PC-3 (cell line): ENCODE results near the gene PLXNA4. TPM values are rescaled to one million over a fixed set of nuclear protein-coding genes. Genes with fewer than 3 reads are reported as not detected.
"Not testable (repeated sequence)": the region's sequence is repeated elsewhere in the genome, so short reads cannot be mapped to it uniquely, and the experiment has no call there.

Experiments
- ATAC-seq: fragments of 200-7000 bp; cut with Tn5 transposase; 2 replicates; pipeline ENCODE4 v1.9.1; 2020; ENCODE audit warnings: mild to moderate bottlenecking, moderate library complexity
- BruUV-seq: library from RNA; stranded (reverse); fragments of 400-500 nt; replicated peaks from 2 replicates; lab custom pipeline; 2021; lab: Mats Ljungman, UMichigan
- CTCF ChIA-PET: fragments of 300-600 bp; sonication (Branson Sonifier 250); formaldehyde crosslinking; loops from one replicate; lab custom pipeline; 2022; ENCODE audit warnings: antibody characterized with exemption; lab: Charles Lee
- POLR2A ChIA-PET: fragments of 300-600 bp; sonication (Branson Sonifier 250); formaldehyde crosslinking; loops from one replicate; lab custom pipeline; 2022; ENCODE audit warnings: antibody characterized with exemption; ENCODE audit not compliant: unreplicated experiment; lab: Charles Lee
- DNase-seq: peaks from one replicate; pipeline ENCODE4 v3.0.0-alpha.2; 2015
- H2AFZ ChIP-seq: fragments of 300-600 bp; sonication (generic); 2 replicates; pipeline ENCODE4 v1.6.0; 2016; ENCODE audit warnings: antibody characterized with exemption, low read length
- H3F3A ChIP-seq: fragments of 300-600 bp; sonication (generic); one replicate; pipeline ENCODE4 v1.6.0; 2017; ENCODE audit warnings: antibody characterized with exemption, low read length, control low read depth, mild to moderate bottlenecking; ENCODE audit not compliant: unreplicated experiment
- H3K27ac ChIP-seq: fragments of 300-600 bp; sonication (generic); 2 replicates; pipeline ENCODE4 v1.5.1; 2016; ENCODE audit warnings: mild to moderate bottlenecking, low read length
- H3K27me3 ChIP-seq: fragments of 300-600 bp; sonication (generic); 2 replicates; pipeline ENCODE4 v1.6.1; 2016; ENCODE audit warnings: low read length, mixed read lengths
- H3K36me3 ChIP-seq: fragments of 300-600 bp; sonication (generic); 2 replicates; pipeline ENCODE4 v1.6.1; 2016; ENCODE audit warnings: low read depth, mixed run types, low read length, mixed read lengths
- H3K4me1 ChIP-seq: fragments of 300-600 bp; sonication (generic); 2 replicates; pipeline ENCODE4 v1.5.1; 2016; ENCODE audit warnings: low read length; ENCODE audit not compliant: insufficient read depth
- H3K4me2 ChIP-seq: fragments of 300-600 bp; sonication (generic); 2 replicates; pipeline ENCODE4 v1.6.0; 2016; ENCODE audit warnings: low read length
- H3K4me3 ChIP-seq: fragments of 300-600 bp; sonication (generic); 2 replicates; pipeline ENCODE4 v1.5.1; 2016; ENCODE audit warnings: mild to moderate bottlenecking, low read length, mixed read lengths
- H3K79me2 ChIP-seq: fragments of 300-600 bp; sonication (generic); 2 replicates; pipeline ENCODE4 v1.6.1; 2017; ENCODE audit warnings: low read length, mixed read lengths
- H3K9ac ChIP-seq: fragments of 300-600 bp; sonication (generic); 2 replicates; pipeline ENCODE4 v1.6.0; 2016; ENCODE audit warnings: mild to moderate bottlenecking, low read length
- H3K9me2 ChIP-seq: fragments of 300-600 bp; sonication (generic); replicated peaks from 2 replicates; pipeline ENCODE4 v1.6.1; 2016; ENCODE audit warnings: mixed run types, low read length, mixed read lengths
- H3K9me3 ChIP-seq: fragments of 300-600 bp; sonication (generic); 2 replicates; pipeline ENCODE4 v1.6.1; 2016; ENCODE audit warnings: low read length, mixed read lengths
- H4K20me1 ChIP-seq: fragments of 300-600 bp; sonication (generic); 2 replicates; pipeline ENCODE4 v1.6.1; 2016; ENCODE audit warnings: low read length, mixed read lengths
- EZH2 ChIP-seq: fragments of 300-600 bp; sonication (generic); IDR thresholded peaks from one replicate; pipeline ENCODE4 v1.6.1; 2017; ENCODE audit warnings: antibody characterized with exemption, mild to moderate bottlenecking, low read length; ENCODE audit not compliant: unreplicated experiment
- EZH2phosphoT487 ChIP-seq: fragments of 300-600 bp; sonication (generic); IDR thresholded peaks from 2 replicates; pipeline ENCODE4 v1.6.1; 2018; ENCODE audit warnings: mild to moderate bottlenecking, antibody characterized with exemption, low read length, borderline replicate concordance
- intact Hi-C: fragments of 100-400 bp; cut with micrococcal nuclease; formaldehyde crosslinking; loops from 2 replicates; pipeline ENCODE4 v1.9.0; 2023
- total RNA-seq: library from RNA; depleted of rRNA; stranded (reverse); fragments of >200 nt; gene quantifications from 2 replicates; pipeline ENCODE4 v1.2.3, GENCODE V29; 2014
- TF ChIP-seq, protein P1 (sequence below): fragments of 300-600 bp; sonication (generic); conservative IDR thresholded peaks from 2 replicates; pipeline ENCODE4 v1.5.1; 2017; ENCODE audit warnings: antibody characterized with exemption, low read depth, mild to moderate bottlenecking, low read length

PLXNA4 gene
- total RNA-seq, 1 experiment from 2014 or later = 1.2 TPM

DNA sequence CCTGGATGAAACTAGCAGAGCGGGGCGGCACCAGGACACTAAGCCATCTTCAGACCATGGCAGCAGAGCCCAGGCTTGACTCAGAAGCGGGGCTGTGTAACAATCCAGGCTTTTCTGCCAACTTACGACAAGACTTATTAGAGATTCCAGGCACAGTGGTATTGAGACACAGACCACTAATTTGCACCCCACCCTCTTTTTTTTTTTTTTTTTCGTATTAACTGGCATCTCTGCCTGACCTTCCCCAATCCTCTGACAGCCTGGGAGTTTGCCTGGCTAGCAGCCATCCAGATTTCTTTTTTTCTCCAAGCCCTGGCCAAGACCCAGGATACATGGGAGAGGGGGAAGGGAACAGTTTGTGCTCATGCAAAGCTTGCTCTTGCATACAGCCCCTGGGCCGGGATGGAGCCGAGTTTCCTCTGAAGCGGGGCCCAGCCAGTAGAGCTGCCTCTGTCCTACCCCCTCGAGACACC, 182.4 kb downstream of the PLXNA4 start:
- BruUV-seq = no TSS peak
- Histone ChIP-seq H3K79me2 (no peaks in the 10 kb centered on the region), H3K9ac (no peak overlapping the region), H3K36me3 (no peaks in the 10 kb centered on the region), H3K4me3 (no peak overlapping the region), H3K27ac (no peak overlapping the region), H3K4me2 (no peak overlapping the region), H3K27me3 (no peaks in the 10 kb centered on the region), H3K9me3 (no peaks in the 10 kb centered on the region), H4K20me1 (no peaks in the 10 kb centered on the region), H2AFZ (no peak overlapping the region), H3K9me2 (no peaks in the 10 kb centered on the region), H3F3A (no peaks in the 10 kb centered on the region), H3K4me1 (peaks cover 14% of the 10 kb centered on the region)
- no peak for DNase-seq
- intact Hi-C loops = loop anchor here (1.0 to 5.0 kb wide), 3 partner anchors 38 to 186 kb away; no protein-coding TSS in a partner anchor
- POLR2A ChIA-PET = no interaction called here
- CTCF ChIA-PET = no interaction called here
- no peak for ATAC-seq
- TF ChIP-seq EZH2 (no peak), EZH2phosphoT487 (no peak)
- TF ChIP-seq, protein P1, sequence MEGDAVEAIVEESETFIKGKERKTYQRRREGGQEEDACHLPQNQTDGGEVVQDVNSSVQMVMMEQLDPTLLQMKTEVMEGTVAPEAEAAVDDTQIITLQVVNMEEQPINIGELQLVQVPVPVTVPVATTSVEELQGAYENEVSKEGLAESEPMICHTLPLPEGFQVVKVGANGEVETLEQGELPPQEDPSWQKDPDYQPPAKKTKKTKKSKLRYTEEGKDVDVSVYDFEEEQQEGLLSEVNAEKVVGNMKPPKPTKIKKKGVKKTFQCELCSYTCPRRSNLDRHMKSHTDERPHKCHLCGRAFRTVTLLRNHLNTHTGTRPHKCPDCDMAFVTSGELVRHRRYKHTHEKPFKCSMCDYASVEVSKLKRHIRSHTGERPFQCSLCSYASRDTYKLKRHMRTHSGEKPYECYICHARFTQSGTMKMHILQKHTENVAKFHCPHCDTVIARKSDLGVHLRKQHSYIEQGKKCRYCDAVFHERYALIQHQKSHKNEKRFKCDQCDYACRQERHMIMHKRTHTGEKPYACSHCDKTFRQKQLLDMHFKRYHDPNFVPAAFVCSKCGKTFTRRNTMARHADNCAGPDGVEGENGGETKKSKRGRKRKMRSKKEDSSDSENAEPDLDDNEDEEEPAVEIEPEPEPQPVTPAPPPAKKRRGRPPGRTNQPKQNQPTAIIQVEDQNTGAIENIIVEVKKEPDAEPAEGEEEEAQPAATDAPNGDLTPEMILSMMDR = no peak

DNA sequence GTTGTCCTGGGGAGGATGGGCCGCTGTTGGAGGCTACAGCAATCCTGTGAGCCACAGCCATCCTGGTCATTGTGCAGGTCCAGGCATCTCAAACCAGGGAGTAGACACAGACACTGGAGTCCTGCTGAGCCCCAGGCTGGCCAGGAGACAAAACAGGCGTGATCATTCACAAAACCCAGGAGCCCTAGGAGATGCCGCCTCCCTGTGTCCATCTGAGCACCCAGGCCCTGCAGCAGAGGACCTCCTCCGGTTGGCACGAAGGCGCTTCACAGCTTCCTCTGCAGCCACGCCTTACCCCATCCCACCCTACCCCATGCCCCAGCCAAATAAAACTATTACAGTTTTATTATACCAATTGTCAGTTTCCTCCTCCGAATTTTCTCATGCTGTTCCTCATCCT, 183.6 kb downstream of the PLXNA4 start:
- ChIA-PET POLR2A (interaction anchor here (0.6 kb wide), 1 partner anchor 242 kb away, joined by 10 read pairs; no protein-coding TSS in a partner anchor), CTCF (no interaction called here)
- Histone ChIP-seq H3K4me3 (no peak overlapping the region), H2AFZ (no peak overlapping the region), H3K9me3 (no peaks in the 10 kb centered on the region), H3K27me3 (no peaks in the 10 kb centered on the region), H3F3A (no peaks in the 10 kb centered on the region), H4K20me1 (no peaks in the 10 kb centered on the region), H3K36me3 (no peaks in the 10 kb centered on the region), H3K9me2 (no peaks in the 10 kb centered on the region), H3K9ac (no peak overlapping the region), H3K79me2 (no peaks in the 10 kb centered on the region), H3K4me2 (no peak overlapping the region), H3K4me1 (peaks cover 14% of the 10 kb centered on the region), H3K27ac (no peak overlapping the region)
- TF ChIP-seq EZH2 (no peak), EZH2phosphoT487 (no peak)
- TF ChIP-seq, protein P1 = no peak
- ATAC-seq = no peak
- no TSS peak for BruUV-seq
- DNase-seq = no peak
- intact Hi-C loops = loop anchor here (5.0 kb wide), 1 partner anchor 40 kb away; no protein-coding TSS in a partner anchor

- intact Hi-C loops = loop anchor here (1.0 to 5.0 kb wide), 2 partner anchors 32 to 42 kb away; no protein-coding TSS in a partner anchor
- no peaks in the 10 kb centered on the region for H3K27me3 ChIP-seq
- H3K27ac ChIP-seq = no peak overlapping the region
- H3K9me2 ChIP-seq = no peaks in the 10 kb centered on the region
- H2AFZ ChIP-seq = no peak overlapping the region
- BruUV-seq = no TSS peak
- H3K4me3 ChIP-seq = no peak overlapping the region
- H3K4me2 ChIP-seq = peak overlapping the region; percentile 44
- no peak overlapping the region for H3K9ac ChIP-seq
- ATAC-seq = peak; percentile 90
- no peaks in the 10 kb centered on the region for H3K36me3 ChIP-seq
- TF ChIP-seq EZH2 (no peak), EZH2phosphoT487 (no peak)
- TF ChIP-seq, protein P1 = no peak
- H3K4me1 ChIP-seq = peaks cover 10% of the 10 kb centered on the region
- POLR2A ChIA-PET = interaction anchor here (0.6 kb wide), 2 partner anchors 125 to 1516 kb away, joined by 3 to 4 read pairs; no protein-coding TSS in a partner anchor
- H3F3A ChIP-seq = no peaks in the 10 kb centered on the region
- peak; percentile 72 for DNase-seq
- no peaks in the 10 kb centered on the region for H3K79me2 ChIP-seq
- H4K20me1 ChIP-seq = no peaks in the 10 kb centered on the region
- H3K9me3 ChIP-seq = no peaks in the 10 kb centered on the region
- CTCF ChIA-PET = interaction anchor here (1.0 kb wide), 1 partner anchor 190 kb away, joined by 4 read pairs; no protein-coding TSS in a partner anchor
Observed at GRCh38 chr7:132390705-132391104, 185.6 kb downstream of the PLXNA4 start.

DNA sequence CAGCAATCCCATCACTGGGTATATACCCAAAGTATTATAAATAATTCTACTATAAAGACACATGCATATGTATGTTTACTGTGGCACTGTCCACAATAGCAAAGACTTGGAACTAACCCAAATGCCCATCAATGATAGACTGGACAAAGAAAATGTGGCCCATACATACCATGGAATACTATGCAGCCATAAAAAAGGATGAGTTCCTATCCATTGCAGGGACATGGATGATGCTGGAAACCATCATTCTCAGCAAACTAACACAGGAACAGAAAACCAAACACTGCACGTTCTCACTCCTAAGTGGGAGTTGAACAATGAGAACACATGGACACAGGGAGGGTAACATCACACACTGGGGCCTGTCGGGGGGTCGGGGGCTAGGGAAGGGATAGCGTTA, 186.2 kb downstream of the PLXNA4 start:
- intact Hi-C loops = loop anchor here (1.0 to 5.0 kb wide), 2 partner anchors 32 to 42 kb away; no protein-coding TSS in a partner anchor
- H3F3A ChIP-seq, DNase-seq, H3K4me2 ChIP-seq, POLR2A ChIA-PET, BruUV-seq, ATAC-seq, H3K4me3 ChIP-seq, H3K79me2 ChIP-seq, H3K9me3 ChIP-seq, H3K27me3 ChIP-seq, H2AFZ ChIP-seq, H4K20me1 ChIP-seq, H3K9me2 ChIP-seq, H3K9ac ChIP-seq, H3K27ac ChIP-seq, H3K36me3 ChIP-seq: not testable (repeated sequence)
- H3K4me1 ChIP-seq = peaks cover 10% of the 10 kb centered on the region
- CTCF ChIA-PET = interaction anchor here (1.0 kb wide), 1 partner anchor 190 kb away, joined by 4 read pairs; no protein-coding TSS in a partner anchor
